Measurements from ENCODE around the gene SRRM4.
"Not testable (repeated sequence)": the region's sequence is repeated elsewhere in the genome, so short reads cannot be mapped to it uniquely, and the experiment has no call there.

The SRRM4 gene

GRCh38 chr12:119102714-119103113 lies 121.4 kb downstream of the SRRM4 start:
- Histone ChIP-seq H2AFZ (ENCODE audit: insufficient read depth, low read length, poor library complexity) (no peak overlapping the region), H4K8ac (ENCODE audit: low read depth, low read length) (no peak overlapping the region), H4K12ac (ENCODE audit: low read depth, low read length) (no peak overlapping the region), H3K23ac (ENCODE audit: low read length) (no peak overlapping the region), H3K36me3 (ENCODE audit: control insufficient read depth in 1 of 2, insufficient read depth in 2 of 2, low read length in 2 of 2) (no peaks in the 10 kb centered on the region), H3K27ac (ENCODE audit: low read depth, low read length) (no peak overlapping the region), H3K79me1 (ENCODE audit: low read length) (no peaks in the 10 kb centered on the region), H3K18ac (ENCODE audit: low read length) (no peak overlapping the region), H2BK12ac (ENCODE audit: low read length) (no peak overlapping the region), H3K79me2 (ENCODE audit: control insufficient read depth, insufficient read depth, low read length, poor library complexity) (no peaks in the 10 kb centered on the region), H2BK5ac (ENCODE audit: low read depth, low read length, poor library complexity) (no peak overlapping the region), H3K9ac (ENCODE audit: low read length) (no peak overlapping the region), H3K4me1 (ENCODE audit: control insufficient read depth in 1 of 2, insufficient read depth in 2 of 2, low read length in 2 of 2) (no peaks in the 10 kb centered on the region), H3K9me3 (ENCODE audit: insufficient read depth, low read depth, low read length) (no peaks in the 10 kb centered on the region), H4K91ac (ENCODE audit: low read depth, low read length) (no peak overlapping the region), H2BK120ac (ENCODE audit: insufficient read depth, low read length, poor library complexity) (no peak overlapping the region), H3K27me3 (ENCODE audit: insufficient read depth, low read length) (no peaks in the 10 kb centered on the region), H3K4me3 (ENCODE audit: low read depth, low read length) (no peak overlapping the region), H3K14ac (ENCODE audit: low read length) (no peak overlapping the region), H3K4ac (ENCODE audit: low read depth, low read length) (no peak overlapping the region), H2AK5ac (ENCODE audit: low read length) (no peak overlapping the region), H3K4me2 (ENCODE audit: low read length) (no peak overlapping the region)
- WGBS (ENCODE audit: extremely low coverage, insufficient coverage, insufficient read length), result no CpG with 5 or more reads among the region's 1 CpG
- no peak for DNase-seq

- not testable (repeated sequence) for H2BK5ac ChIP-seq (ENCODE audit: low read depth, low read length, poor library complexity); H4K91ac ChIP-seq (ENCODE audit: low read depth, low read length); H3K79me1 ChIP-seq (ENCODE audit: low read length); H3K79me2 ChIP-seq (ENCODE audit: control insufficient read depth, insufficient read depth, low read length, poor library complexity); H3K36me3 ChIP-seq (ENCODE audit: control insufficient read depth in 1 of 2, insufficient read depth in 2 of 2, low read length in 2 of 2); H3K14ac ChIP-seq (ENCODE audit: low read length); H3K4me3 ChIP-seq (ENCODE audit: low read depth, low read length); H2AK5ac ChIP-seq (ENCODE audit: low read length); H2AFZ ChIP-seq (ENCODE audit: insufficient read depth, low read length, poor library complexity); H3K27ac ChIP-seq (ENCODE audit: low read depth, low read length); H2BK12ac ChIP-seq (ENCODE audit: low read length); H4K8ac ChIP-seq (ENCODE audit: low read depth, low read length); H3K4ac ChIP-seq (ENCODE audit: low read depth, low read length); DNase-seq; H3K23ac ChIP-seq (ENCODE audit: low read length); H3K9ac ChIP-seq (ENCODE audit: low read length); H4K12ac ChIP-seq (ENCODE audit: low read depth, low read length); H3K4me1 ChIP-seq (ENCODE audit: control insufficient read depth in 1 of 2, insufficient read depth in 2 of 2, low read length in 2 of 2); H2BK120ac ChIP-seq (ENCODE audit: insufficient read depth, low read length, poor library complexity); H3K9me3 ChIP-seq (ENCODE audit: insufficient read depth, low read depth, low read length); H3K4me2 ChIP-seq (ENCODE audit: low read length); H3K27me3 ChIP-seq (ENCODE audit: insufficient read depth, low read length); H3K18ac ChIP-seq (ENCODE audit: low read length)
- no CpG with 5 or more reads among the region's 4 CpGs for WGBS (ENCODE audit: extremely low coverage, insufficient coverage, insufficient read length)
Measured at GRCh38 chr12:119104969-119105368, 123.6 kb downstream of the SRRM4 start.

- H3K18ac ChIP-seq (ENCODE audit: low read length), result no peak overlapping the region
Measured at GRCh38 chr12:119113496-119113986, 132.2 kb downstream of the SRRM4 start.

GRCh38 chr12:119114294-119114693 lies 133.0 kb downstream of the SRRM4 start:
- H3K14ac ChIP-seq (ENCODE audit: low read length), result no peak overlapping the region
- H3K9me3 ChIP-seq (ENCODE audit: insufficient read depth, low read depth, low read length), result peaks cover 3% of the 10 kb centered on the region
- H3K18ac ChIP-seq (ENCODE audit: low read length), result no peak overlapping the region
- no peak overlapping the region for H2BK12ac ChIP-seq (ENCODE audit: low read length)
- no peak overlapping the region for H4K8ac ChIP-seq (ENCODE audit: low read depth, low read length)
- no CpG with 5 or more reads among the region's 3 CpGs for WGBS (ENCODE audit: extremely low coverage, insufficient coverage, insufficient read length)
- H3K79me2 ChIP-seq (ENCODE audit: control insufficient read depth, insufficient read depth, low read length, poor library complexity), result no peaks in the 10 kb centered on the region
- H3K4me3 ChIP-seq (ENCODE audit: low read depth, low read length), result no peak overlapping the region
- H2AFZ ChIP-seq (ENCODE audit: insufficient read depth, low read length, poor library complexity), result no peak overlapping the region
- no peaks in the 10 kb centered on the region for H3K36me3 ChIP-seq (ENCODE audit: control insufficient read depth in 1 of 2, insufficient read depth in 2 of 2, low read length in 2 of 2)
- DNase-seq, result no peak
- H3K79me1 ChIP-seq (ENCODE audit: low read length), result no peaks in the 10 kb centered on the region
- H3K4me1 ChIP-seq (ENCODE audit: control insufficient read depth in 1 of 2, insufficient read depth in 2 of 2, low read length in 2 of 2), result peaks cover 6 to 13% of the 10 kb centered on the region in 2 experiments
- H3K23ac ChIP-seq (ENCODE audit: low read length), result no peak overlapping the region
- H3K27ac ChIP-seq (ENCODE audit: low read depth, low read length), result no peak overlapping the region
- H2AK5ac ChIP-seq (ENCODE audit: low read length), result no peak overlapping the region
- no peak overlapping the region for H4K12ac ChIP-seq (ENCODE audit: low read depth, low read length)
- no peaks in the 10 kb centered on the region for H3K27me3 ChIP-seq (ENCODE audit: insufficient read depth, low read length)
- H2BK5ac ChIP-seq (ENCODE audit: low read depth, low read length, poor library complexity), result no peak overlapping the region
- H3K4ac ChIP-seq (ENCODE audit: low read depth, low read length), result no peak overlapping the region
- no peak overlapping the region for H4K91ac ChIP-seq (ENCODE audit: low read depth, low read length)
- no peak overlapping the region for H3K9ac ChIP-seq (ENCODE audit: low read length)
- no peak overlapping the region for H3K4me2 ChIP-seq (ENCODE audit: low read length)
- no peak overlapping the region for H2BK120ac ChIP-seq (ENCODE audit: insufficient read depth, low read length, poor library complexity)

More at GRCh38 chr12:119113496-119113986, 132.2 kb downstream of the SRRM4 start:
- no peak overlapping the region for H3K27ac ChIP-seq (ENCODE audit: low read depth, low read length)
- H2BK12ac ChIP-seq (ENCODE audit: low read length), result no peak overlapping the region
- no peak for DNase-seq
- peaks cover 3% of the 10 kb centered on the region for H3K9me3 ChIP-seq (ENCODE audit: insufficient read depth, low read depth, low read length)
- H3K79me1 ChIP-seq (ENCODE audit: low read length), result no peaks in the 10 kb centered on the region
- no peak overlapping the region for H3K23ac ChIP-seq (ENCODE audit: low read length)
- H3K9ac ChIP-seq (ENCODE audit: low read length), result no peak overlapping the region
- no peaks in the 10 kb centered on the region for H3K79me2 ChIP-seq (ENCODE audit: control insufficient read depth, insufficient read depth, low read length, poor library complexity)
- no peak overlapping the region for H2BK5ac ChIP-seq (ENCODE audit: low read depth, low read length, poor library complexity)
- H3K4me2 ChIP-seq (ENCODE audit: low read length), result no peak overlapping the region
- H3K14ac ChIP-seq (ENCODE audit: low read length), result no peak overlapping the region
- no peak overlapping the region for H4K12ac ChIP-seq (ENCODE audit: low read depth, low read length)
- no peak overlapping the region for H4K8ac ChIP-seq (ENCODE audit: low read depth, low read length)
- H2AFZ ChIP-seq (ENCODE audit: insufficient read depth, low read length, poor library complexity), result no peak overlapping the region
- no peak overlapping the region for H3K4me3 ChIP-seq (ENCODE audit: low read depth, low read length)
- H3K36me3 ChIP-seq (ENCODE audit: control insufficient read depth in 1 of 2, insufficient read depth in 2 of 2, low read length in 2 of 2), result no peaks in the 10 kb centered on the region
- peaks cover 4 to 10% of the 10 kb centered on the region in 2 experiments for H3K4me1 ChIP-seq (ENCODE audit: control insufficient read depth in 1 of 2, insufficient read depth in 2 of 2, low read length in 2 of 2)
- no peak overlapping the region for H2AK5ac ChIP-seq (ENCODE audit: low read length)
- H2BK120ac ChIP-seq (ENCODE audit: insufficient read depth, low read length, poor library complexity), result no peak overlapping the region
- no peak overlapping the region for H3K4ac ChIP-seq (ENCODE audit: low read depth, low read length)
- no CpG with 5 or more reads among the region's 9 CpGs for WGBS (ENCODE audit: extremely low coverage, insufficient coverage, insufficient read length)
- no peaks in the 10 kb centered on the region for H3K27me3 ChIP-seq (ENCODE audit: insufficient read depth, low read length)
- H4K91ac ChIP-seq (ENCODE audit: low read depth, low read length), result no peak overlapping the region

Data from trophoblast cell (in vitro differentiated cells and primary cell).